ENCODE results near the gene ILK.

- TF ChIP-seq CTCF (IDR thresholded peaks at IDR 0.05; ENCODE audit: low read depth, low read length): no peak
- TF ChIP-seq EZH2phosphoT487 (IDR thresholded peaks at IDR 0.05; ENCODE audit: low read depth): no peak
Observed at GRCh38 chr11:6653097-6653496, 49.5 kb downstream of the ILK start.
